HG03159 (cell line): ENCODE data around the gene GDPD4.

Experiments used
- ATAC-seq: cut with Tn5 transposase; IDR thresholded peaks from one replicate; pipeline ENCODE4 v1.9.1; 2021; ENCODE audit warnings: mild to moderate bottlenecking, moderate library complexity; ENCODE audit not compliant: unreplicated experiment

Gene GDPD4

GRCh38 chr11:77249427-77249826 is 52.1 kb downstream of the GDPD4 start:
- no peak for ATAC-seq

GRCh38 chr11:77244277-77245027 is 57.0 kb downstream of the GDPD4 start:
- no peak for ATAC-seq

- ATAC-seq: no peak
Measured at GRCh38 chr11:77236901-77237300, 64.6 kb downstream of the GDPD4 start.

GRCh38 chr11:77233011-77233410 is 68.5 kb downstream of the GDPD4 start:
- no peak for ATAC-seq

GRCh38 chr11:77232242-77232641 is 69.2 kb downstream of the GDPD4 start:
- ATAC-seq: no peak

- ATAC-seq: no peak
Measured at GRCh38 chr11:77231800-77232199, 69.7 kb downstream of the GDPD4 start.

GRCh38 chr11:77230878-77231605 is 70.4 kb downstream of the GDPD4 start:
- no peak for ATAC-seq

- ATAC-seq: no peak
Measured at GRCh38 chr11:77223797-77224196, 77.7 kb downstream of the GDPD4 start.

- no peak for ATAC-seq
Measured at GRCh38 chr11:77217156-77217555, 84.3 kb downstream of the GDPD4 start.

GRCh38 chr11:77215106-77215505 is 86.4 kb downstream of the GDPD4 start:
- no peak for ATAC-seq

GRCh38 chr11:77214557-77214956 is 86.9 kb downstream of the GDPD4 start:
- no peak for ATAC-seq

- ATAC-seq: no peak
Measured at GRCh38 chr11:77213589-77214428, 87.7 kb downstream of the GDPD4 start.

- ATAC-seq: no peak
Measured at GRCh38 chr11:77213029-77213579, 88.4 kb downstream of the GDPD4 start.

- no peak for ATAC-seq
Measured at GRCh38 chr11:77212314-77213007, 89.0 kb downstream of the GDPD4 start.

GRCh38 chr11:77211594-77212251 is 89.8 kb downstream of the GDPD4 start:
- no peak for ATAC-seq

- no peak for ATAC-seq
Measured at GRCh38 chr11:77211040-77211451, 90.4 kb downstream of the GDPD4 start.

GRCh38 chr11:77209663-77210062 is 91.8 kb downstream of the GDPD4 start:
- no peak for ATAC-seq

GRCh38 chr11:77208535-77208934 is 93.0 kb downstream of the GDPD4 start:
- ATAC-seq: no peak

- no peak for ATAC-seq
Measured at GRCh38 chr11:77207618-77208313, 93.7 kb downstream of the GDPD4 start.
